Measurements from ENCODE around the gene OPCML.

Gene OPCML

GRCh38 chr11:133548641-133549040 lies 16.3 kb upstream of the OPCML start:
- in situ Hi-C loops (cut with HindIII; ENCODE audit: low pct_ligation_motif_present, low sequenced_read_pairs), result no loop called here
- no peak overlapping the region for H3K4me3 ChIP-seq (ENCODE audit: low read depth, low read length)
- no peak for TF ChIP-seq CTCF (IDR thresholded peaks at IDR 0.05; ENCODE audit: low read depth, low read length, missing control alignments)

GRCh38 chr11:133547808-133548494 lies 15.7 kb upstream of the OPCML start:
- H3K36me3 ChIP-seq (replicated peaks), result no peaks in the 10 kb centered on the region
- DNase-seq, result no peak
- TF ChIP-seq CTCF (IDR thresholded peaks at IDR 0.05; ENCODE audit: low read depth, low read length, missing control alignments), result no peak
- in situ Hi-C loops (cut with HindIII; ENCODE audit: low pct_ligation_motif_present, low sequenced_read_pairs), result no loop called here
- H3K4me3 ChIP-seq (ENCODE audit: low read depth, low read length), result no peak overlapping the region
- no peak overlapping the region for H3K27ac ChIP-seq
- no peaks in the 10 kb centered on the region for H3K27me3 ChIP-seq (replicated peaks)

More at GRCh38 chr11:133548641-133549040, 16.3 kb upstream of the OPCML start:
- no peaks in the 10 kb centered on the region for H3K27me3 ChIP-seq (replicated peaks)
- no peak overlapping the region for H3K27ac ChIP-seq
- H3K36me3 ChIP-seq (replicated peaks), result no peaks in the 10 kb centered on the region
- DNase-seq, result no peak

GRCh38 chr11:133545199-133545803 lies 13.0 kb upstream of the OPCML start:
- in situ Hi-C loops (cut with HindIII; ENCODE audit: low pct_ligation_motif_present, low sequenced_read_pairs), result no loop called here
- H3K27me3 ChIP-seq (replicated peaks), result no peaks in the 10 kb centered on the region
- H3K36me3 ChIP-seq (replicated peaks), result no peaks in the 10 kb centered on the region
- no peak overlapping the region for H3K27ac ChIP-seq
- TF ChIP-seq CTCF (IDR thresholded peaks at IDR 0.05; ENCODE audit: low read depth, low read length, missing control alignments), result no peak
- no peak for DNase-seq
- no peak overlapping the region for H3K4me3 ChIP-seq (ENCODE audit: low read depth, low read length)

- Histone ChIP-seq H3K4me3 (ENCODE audit: low read depth, low read length) (no peak overlapping the region), H3K36me3 (replicated peaks) (no peaks in the 10 kb centered on the region), H3K27me3 (replicated peaks) (no peaks in the 10 kb centered on the region), H3K27ac (no peak overlapping the region)
- TF ChIP-seq CTCF (IDR thresholded peaks at IDR 0.05; ENCODE audit: low read depth, low read length, missing control alignments), result no peak
- DNase-seq, result no peak
- in situ Hi-C loops (cut with HindIII; ENCODE audit: low pct_ligation_motif_present, low sequenced_read_pairs), result no loop called here
These were observed 9.4 kb upstream of the OPCML start for GRCh38 chr11:133541720-133542095.

- in situ Hi-C loops (cut with HindIII; ENCODE audit: low pct_ligation_motif_present, low sequenced_read_pairs), result no loop called here
- no peak overlapping the region for H3K4me3 ChIP-seq (ENCODE audit: low read depth, low read length)
- no peaks in the 10 kb centered on the region for H3K36me3 ChIP-seq (replicated peaks)
- DNase-seq, result no peak
- TF ChIP-seq CTCF (IDR thresholded peaks at IDR 0.05; ENCODE audit: low read depth, low read length, missing control alignments), result no peak
- H3K27ac ChIP-seq, result no peak overlapping the region
- H3K27me3 ChIP-seq (replicated peaks), result no peaks in the 10 kb centered on the region
These were observed 8.9 kb upstream of the OPCML start for GRCh38 chr11:133541021-133541719.
